HG02852 (cell line): ENCODE measurements around the gene SENP5.
"Not testable (repeated sequence)": the region's sequence is repeated elsewhere in the genome, so short reads cannot be mapped to it uniquely, and the experiment has no call there.

Experiments
- ATAC-seq: cut with Tn5 transposase; IDR thresholded peaks from one replicate; pipeline ENCODE4 v1.9.1; 2021; ENCODE audit warnings: mild to moderate bottlenecking, moderate library complexity; ENCODE audit not compliant: unreplicated experiment

Gene SENP5

DNA sequence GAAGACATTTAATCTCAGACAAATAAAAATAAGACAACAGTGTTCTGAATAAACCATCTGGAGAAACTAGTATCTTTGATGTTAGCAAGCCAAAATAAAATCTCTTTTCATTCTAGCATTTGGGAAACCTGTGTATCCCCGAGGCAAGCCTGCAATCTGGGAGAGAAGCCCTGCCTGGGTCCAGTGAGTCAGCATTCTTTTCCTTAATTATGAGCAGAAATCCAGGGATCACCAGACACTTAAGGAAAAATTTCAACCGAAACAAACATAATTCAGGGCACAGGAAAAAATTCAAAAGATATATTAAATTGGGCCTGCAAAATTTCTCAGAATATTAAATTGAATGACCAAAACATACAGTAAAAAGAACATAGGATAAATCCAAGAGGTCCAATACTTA is 70.4 kb downstream of the SENP5 start:
- no peak for ATAC-seq

DNA sequence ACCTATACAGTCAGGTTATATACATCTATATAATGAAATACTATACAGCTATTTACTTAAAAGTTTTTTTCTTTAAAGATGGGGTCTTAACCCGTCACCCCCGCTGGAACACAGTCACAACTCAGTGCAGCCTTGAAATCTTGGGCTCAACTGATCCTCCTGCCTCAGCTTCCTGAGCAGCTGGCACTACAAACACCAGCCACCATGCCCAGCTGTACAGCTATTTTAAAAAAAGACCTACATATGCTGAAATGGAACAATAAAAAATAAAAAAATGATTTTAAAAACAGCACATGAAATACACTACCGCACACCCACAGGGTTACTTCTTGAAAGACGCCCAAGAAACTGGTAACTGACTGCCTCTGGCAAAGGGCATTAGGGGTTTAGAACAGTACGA is 70.9 kb downstream of the SENP5 start:
- ATAC-seq = no peak

DNA sequence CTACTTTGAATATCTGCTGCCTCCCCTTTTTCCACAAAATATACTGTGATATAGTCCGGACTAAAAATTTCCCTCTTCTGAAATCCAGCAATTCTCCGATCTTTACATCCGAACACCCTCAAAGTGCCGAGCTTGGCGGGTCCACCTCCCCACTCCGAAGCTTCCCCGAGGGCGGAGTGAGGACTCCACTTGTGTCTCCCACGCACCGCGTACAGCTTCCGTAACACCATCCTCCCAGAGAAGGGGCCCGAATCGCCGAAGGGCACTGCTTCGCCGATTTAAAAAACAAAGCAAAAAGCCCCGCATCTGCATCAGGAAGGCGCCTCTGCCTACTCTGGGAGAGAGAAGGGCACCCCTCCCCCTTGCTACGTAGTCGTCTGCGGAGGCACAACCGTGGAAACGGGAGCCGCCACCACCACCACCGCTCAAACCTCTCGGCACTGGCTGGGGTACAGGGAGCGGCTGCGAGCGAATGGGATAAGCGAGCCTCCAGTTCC is 74.1 kb downstream of the SENP5 start:
- peak; percentile 30 for ATAC-seq

DNA sequence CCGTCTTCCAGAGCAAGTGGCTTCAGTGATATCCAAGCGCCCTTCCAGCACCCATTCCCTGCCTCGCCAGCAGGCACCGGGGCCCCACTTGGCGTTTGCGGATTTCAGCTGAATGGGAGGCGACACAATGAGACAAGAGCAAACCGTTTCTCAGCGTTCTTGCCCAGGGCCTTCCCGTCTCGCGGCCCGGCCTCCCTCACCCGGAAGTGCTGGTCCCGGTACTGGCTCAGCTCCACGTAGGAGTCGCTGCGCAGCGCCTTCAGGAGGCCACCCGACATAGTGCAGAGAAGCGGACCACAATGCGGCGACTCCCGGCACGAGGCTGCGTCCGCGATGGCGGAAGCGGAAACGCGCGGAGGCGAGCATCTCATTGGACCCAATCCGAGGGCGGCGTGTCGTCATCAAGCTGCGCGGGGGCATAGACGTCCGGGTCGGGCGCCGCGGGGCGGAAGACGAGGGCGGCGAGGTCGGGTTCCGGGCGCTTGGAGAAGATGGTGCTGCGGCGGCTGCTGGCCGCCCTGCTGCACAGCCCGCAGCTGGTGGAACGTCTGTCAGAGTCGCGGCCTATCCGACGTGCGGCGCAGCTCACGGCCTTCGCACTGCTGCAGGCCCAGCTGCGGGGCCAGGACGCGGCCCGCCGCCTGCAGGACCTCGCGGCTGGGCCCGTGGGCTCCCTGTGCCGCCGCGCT is 74.7 kb downstream of the SENP5 start, which contains the start of gene NCBP2:
NCBP2 (minus strand) TSS at position 303 of the 689 bp plus-strand sequence; CDS start at position 278, 25 bp downstream.
- peak; percentile 88 for ATAC-seq

DNA sequence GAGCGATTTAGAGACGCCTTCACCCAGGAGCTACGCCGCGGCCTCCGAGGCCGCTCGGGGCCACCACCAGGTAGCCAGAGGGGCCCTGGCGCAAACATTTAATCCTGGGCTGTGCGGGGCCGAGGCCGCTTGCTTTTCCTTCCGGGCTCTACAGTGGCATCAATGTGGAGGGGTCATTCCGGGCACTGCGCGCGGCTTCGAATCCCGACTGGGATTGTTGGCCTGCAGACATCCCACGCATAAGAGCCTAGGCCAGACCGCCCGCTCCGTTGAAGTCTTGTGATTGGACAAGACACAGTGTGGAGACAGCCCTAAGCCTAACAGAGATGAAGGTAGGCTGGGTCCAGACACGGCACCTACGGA is 75.2 kb downstream of the SENP5 start:
- ATAC-seq = no peak

DNA sequence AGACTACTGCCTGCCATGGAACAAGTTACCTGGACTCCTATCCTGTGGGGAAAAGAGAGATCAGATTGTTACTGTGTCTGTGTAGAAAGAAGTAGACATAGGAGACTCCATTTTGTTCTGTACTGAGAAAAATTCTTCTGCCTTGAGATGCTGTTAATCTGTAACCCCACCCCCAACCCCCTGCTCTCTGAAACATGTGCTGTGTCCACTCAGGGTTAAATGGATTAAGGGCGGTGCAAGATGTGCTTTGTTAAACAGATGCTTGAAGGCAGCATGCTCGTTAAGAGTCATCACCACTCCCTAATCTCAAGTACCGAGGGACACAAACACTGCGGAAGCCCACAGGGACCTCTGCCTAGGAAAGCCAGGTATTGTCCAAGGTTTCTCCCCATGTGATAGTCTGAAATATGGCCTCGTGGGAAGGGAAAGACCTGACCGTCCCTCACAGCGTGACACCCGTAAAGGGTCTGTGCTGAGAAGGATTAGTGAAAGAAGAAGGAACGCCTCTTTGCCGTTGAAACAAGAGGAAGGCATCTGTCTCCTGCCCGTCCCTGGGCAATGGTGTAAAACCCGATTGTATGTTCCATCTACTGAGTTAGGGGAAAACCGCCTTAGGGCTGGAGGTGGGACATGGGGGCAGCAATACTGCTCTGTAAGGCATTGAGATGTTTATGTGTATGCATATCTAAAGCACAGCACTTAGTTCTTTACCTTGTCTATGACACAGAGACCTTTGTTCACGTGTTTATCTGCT is 76.5 kb downstream of the SENP5 start:
- not testable (repeated sequence) for ATAC-seq

DNA sequence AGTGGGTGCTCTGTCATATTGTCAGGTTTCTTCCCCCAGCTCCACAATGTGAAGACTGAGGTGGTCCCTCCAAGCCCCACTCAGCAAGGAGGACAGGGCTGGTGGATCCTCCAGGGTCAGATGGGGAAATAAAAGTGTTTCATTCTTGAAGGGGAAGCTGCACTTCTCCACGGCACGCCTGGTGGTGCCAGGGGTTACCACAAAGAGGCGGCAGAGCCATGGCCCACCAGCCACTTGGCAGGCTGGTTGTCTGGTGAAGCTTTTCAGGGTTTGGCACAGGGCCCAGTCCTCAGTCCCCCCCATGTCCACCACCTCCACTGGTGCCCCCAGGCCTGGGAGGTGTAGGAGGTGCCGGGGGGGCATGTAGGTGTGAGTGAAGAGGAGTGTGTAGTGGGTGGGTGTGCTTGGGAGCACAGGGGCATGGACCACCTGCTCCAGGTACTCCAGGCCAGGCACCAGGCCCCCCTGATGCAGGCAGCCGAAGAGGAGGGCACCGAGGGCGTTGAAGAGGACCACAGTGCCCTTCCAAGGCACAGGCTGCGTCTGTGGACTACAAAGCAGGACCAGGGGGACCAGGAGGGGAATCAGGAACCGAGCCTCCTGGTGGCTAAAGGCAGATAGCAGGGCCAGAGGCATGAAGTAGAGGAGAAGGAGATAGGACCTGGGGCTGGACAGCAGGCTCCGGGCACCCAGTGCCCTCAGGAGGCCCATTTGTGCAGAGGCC is 79.6 kb downstream of the SENP5 start:
- no peak for ATAC-seq

DNA sequence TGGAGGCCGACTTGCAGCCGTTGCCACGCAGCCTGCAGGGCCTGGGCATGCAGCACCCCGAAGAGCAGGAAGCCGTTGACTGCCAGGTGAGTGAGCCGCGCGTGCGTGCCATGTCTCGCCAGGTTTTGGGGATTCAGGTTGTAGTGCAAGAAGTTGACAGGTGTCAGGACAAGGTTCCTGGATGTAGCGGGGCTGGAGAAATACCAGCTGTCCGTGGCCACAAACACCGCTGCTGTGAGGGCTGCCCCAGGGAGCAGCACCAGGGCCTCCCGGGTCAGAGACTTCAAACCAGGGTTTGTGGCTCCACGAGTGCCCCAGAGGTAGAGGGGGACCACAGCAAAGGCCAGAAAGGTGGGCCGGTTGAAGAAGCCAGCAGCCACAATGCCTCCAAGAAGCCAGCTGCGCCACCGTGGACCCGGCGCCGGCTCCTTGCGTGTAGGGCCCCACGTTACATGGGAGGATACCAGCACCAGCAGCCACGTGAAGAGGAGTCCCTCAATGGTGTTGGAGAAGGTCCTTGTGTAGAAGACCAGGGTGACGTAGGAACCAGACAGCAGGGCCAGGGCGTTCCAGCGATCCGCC is 80.2 kb downstream of the SENP5 start:
- ATAC-seq = no peak

DNA sequence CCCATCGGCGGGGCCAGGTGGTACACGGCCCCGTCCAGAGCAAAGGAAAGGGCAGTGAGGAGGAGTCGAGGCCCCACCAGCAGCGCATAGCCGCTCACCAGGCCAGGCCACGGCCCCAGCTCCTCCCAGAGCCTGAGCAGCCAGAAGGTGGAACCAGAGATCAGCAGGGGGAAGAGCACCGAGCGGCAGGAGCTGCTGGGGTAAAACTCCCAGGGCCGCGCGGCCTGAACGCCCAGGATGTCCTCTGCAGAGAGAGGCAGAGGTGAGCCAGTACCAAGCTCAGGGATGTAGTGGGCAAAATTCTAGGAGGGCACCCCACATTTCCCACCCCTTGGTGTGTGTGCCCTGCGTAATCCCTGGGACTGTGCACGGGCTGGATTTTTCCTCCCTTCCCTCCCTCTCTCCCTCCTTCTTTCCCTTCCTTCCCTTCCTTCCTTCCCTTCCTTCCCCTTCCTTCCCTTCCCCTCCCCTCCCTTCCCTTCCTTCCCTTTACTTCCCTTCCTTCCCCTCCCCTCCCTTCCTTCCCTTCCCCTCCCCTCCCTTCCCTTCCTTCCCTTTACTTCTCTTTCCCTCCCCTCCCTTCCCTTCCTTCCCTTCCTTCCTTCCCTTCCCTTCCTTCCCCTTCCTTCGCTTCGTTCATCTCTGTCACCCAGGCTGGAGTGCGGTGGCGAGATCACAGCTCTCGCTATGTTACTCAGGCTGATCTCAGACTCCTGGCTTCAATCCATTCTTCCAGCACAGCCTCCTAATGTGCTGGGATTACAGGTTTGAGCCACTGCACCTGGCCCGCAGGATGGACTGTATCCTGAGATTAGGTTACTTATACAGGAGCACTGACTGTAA is 80.9 kb downstream of the SENP5 start:
- ATAC-seq = no peak

DNA sequence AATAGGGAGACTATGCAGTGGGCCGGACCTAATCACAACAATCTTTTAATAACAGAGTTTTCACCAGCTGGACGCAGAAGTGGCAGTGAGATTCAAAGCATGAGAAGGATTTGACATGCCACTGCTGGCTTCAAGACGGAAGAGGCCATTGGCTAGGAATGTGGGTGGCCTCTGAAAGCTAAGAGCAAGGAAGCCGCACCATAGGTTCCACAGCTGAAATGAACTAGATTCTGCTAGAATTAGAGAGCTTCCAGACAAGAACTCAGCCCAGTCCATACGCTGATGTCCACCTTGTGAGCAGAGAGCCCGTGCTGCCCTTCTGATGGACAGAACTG is 81.5 kb downstream of the SENP5 start:
- ATAC-seq = no peak

DNA sequence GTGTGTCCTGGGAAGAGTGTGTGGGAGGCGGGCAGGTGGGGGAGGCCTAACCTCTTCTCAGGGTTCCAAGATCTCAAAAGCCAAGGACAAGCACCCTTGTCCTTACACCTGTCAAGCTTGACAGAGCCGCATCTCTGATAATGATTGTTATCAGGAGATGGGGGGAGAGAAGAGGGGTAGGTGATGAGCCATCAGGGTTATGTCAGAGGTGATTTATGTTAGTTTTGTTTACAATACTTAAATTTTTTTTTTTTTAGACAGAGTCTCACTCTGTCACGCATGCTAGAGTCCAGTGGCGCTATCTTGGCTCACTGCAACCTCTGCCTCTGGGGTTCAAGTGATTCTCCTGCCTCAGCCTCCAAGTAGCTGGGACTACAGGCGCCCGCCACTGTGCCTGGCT is 82.0 kb downstream of the SENP5 start:
- no peak for ATAC-seq

DNA sequence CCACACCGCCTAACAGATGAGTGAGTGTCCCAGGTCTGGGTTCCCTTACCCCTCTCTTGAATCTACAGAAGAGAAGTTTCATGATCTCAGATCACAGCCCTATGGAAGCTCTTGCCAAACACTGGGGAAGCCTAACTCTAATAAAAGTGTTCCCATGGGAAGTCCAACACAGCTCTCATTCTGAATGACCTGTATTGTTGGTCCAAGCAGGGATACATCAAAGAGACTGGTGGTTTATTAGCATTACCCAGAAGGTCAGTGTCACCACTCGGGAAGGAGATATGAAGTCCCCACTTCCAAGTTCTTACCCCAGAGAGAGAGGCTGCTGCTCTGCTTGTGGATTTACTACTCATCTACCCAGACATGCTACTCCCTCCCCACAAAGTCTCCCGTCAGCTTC is 83.7 kb downstream of the SENP5 start:
- ATAC-seq = no peak

DNA sequence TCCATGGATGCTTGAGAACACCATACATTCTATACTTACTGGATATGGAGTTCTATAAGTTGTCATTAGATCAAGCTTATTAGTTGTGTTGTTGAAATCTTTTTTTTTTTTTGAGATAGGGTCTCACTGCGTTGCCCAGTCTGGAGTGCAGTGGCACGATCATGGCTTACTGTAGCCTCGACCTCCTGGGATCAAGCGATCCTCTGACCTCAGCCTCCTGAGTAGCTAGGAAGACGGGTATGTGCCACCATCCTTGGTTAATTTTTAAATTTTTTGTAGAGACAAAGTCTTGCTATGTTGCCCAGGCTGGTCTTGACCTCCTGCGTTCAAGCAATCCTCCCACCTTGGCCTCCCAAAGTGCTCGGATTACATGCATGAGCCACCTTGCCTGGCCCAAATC is 87.1 kb downstream of the SENP5 start:
- no peak for ATAC-seq

DNA sequence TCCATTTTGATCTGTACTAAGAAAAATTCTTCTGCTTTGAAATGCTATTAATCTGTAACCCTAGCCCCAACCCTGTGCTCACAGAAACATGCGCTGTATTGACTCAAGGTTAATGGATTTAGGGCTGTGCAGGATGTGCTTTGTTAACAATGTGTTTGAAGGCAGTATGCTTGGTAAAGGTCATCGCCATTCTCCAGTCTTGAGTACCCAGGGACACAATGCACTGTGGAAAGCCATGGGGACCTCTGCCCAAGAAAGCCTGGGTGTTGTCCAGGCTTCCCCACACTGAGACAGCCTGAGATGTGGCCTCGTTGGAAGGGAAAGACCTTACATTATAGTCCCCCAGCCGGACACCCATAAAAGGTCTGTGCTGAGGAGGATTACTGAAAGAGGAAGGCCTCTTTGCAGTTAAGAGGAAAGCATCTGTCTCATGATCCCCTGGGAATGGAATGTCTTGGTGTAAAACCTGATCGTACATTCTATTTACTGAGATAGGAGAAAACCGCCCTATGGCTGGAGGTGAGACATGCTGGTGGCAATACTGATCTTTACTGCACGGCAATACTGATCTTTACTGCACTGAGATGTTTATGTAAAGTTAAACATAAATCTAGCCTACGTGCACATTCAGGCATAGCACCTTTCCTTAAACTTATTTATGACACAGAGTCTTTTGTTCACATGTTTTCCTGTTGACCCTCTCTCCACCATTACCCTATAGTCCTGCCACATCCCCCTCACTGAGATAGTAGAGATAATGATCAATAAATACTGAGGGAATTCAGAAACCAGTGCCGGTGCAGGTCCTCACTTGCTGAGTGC is 94.6 kb downstream of the SENP5 start:
- no peak for ATAC-seq

DNA sequence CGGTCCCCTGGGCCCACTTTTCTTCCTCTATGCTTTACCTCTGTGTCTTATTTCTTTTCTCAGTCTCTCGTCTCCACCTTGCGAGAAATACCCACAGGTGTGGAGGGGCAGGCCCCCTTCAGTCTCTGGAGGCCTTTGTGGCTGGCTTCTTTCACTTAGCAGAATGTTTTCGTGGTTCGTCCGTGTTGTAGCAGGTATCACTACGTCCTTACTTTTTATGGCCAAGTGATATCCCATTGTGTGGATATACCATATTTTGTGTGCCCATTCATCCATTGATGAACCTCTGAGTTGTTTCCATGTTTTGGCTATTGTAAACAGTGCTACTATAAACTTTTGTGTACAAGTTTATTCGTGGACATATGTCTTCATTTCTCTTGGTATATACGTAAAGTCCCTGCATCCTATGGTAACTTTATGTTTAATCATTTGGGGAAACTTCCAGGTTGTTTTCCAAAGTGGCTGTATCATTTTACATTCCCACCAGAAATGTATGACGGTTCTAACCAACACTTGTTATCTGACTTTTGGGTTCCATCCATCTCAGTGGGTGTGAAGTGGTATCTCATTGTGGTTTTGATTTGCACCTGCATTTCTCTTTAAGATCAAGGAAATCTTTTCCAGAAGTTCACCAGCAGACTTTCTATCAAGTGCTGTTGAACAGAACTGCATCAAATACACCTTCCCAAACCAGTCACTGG is 95.4 kb downstream of the SENP5 start:
- no peak for ATAC-seq

DNA sequence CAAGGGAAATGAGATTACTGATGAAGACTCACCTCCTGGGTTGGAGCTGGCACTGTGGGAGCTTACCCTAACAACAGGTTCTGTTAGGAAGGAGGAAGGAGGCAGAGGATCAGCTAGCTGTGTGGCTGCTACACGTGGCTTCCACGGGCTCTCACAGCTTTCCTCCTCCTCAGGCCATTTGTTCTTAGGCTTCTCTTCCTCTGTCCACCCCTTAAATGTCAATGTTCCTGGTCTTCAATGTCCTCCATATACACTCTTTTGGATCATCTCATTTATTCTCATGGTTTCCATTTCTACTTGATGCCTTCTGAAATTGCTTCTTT is 95.9 kb downstream of the SENP5 start:
- ATAC-seq = no peak

DNA sequence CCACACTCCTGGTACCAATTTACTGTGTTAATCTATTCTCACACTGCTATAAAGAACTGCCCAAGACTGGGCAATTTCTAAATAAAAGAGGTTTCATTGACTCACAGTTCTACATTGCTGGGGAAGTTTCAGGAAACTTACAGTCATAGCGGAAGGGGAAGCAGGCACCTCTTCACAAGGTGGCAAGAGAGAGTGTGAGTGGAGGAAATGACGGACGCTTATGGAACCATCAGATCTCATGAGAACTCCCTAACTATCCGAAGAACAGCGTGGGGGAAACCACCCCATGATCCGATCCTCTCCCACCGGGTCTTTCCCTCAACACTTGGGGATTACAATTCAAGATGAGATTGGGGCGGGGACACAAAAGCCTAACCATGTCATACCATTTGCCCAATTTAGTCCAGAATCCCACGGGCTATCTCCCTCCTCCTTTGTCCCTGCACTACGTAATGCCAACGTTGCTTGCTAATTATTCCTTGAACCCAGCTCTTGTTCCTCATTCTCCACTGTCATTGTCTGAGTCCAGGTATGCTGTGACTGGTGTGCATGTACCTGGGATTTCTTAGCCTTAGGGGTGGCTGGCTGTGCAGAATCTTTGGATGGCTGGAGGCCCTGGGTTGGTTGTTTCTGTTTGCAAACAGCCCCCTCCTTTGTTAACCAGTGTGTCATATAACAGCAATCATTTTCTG is 97.5 kb downstream of the SENP5 start:
- ATAC-seq = no peak

DNA sequence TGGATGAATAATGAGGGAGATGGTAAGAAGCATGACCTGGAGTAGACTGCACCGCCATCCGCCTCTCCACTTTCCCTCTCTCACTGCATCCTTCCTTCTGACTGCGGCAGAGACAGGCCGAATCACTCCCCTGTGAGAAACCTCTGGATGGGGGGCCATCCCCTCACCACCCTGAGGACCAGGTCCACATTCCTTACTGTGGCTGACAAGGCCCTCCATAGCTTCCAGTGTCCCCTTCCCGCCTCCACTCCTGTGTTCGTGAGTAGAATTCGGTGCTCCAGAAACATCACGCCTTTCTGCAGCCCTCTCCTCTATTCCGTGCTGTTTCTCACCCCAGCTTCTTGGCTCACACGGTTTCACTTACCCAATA is 98.1 kb downstream of the SENP5 start:
- no peak for ATAC-seq
